Glutamatergic neuron (in vitro differentiated cells): ENCODE data around the gene MVD. TPM values are rescaled to one million over a fixed set of nuclear protein-coding genes. Genes with fewer than 3 reads are reported as not detected.

Experiments used
- DNase-seq: peaks from one replicate; pipeline ENCODE4 v3.0.0; 2022
- H3K27ac Mint-ChIP-seq: one replicate; pipeline ENCODE4 v1.8.0; 2020; ENCODE audit warnings: mild to moderate bottlenecking, mixed read lengths, inconsistent platforms; ENCODE audit not compliant: unreplicated experiment
- H3K27me3 Mint-ChIP-seq: one replicate; pipeline ENCODE4 v1.8.0; 2020; ENCODE audit warnings: mild to moderate bottlenecking, moderate library complexity, mixed read lengths, inconsistent platforms; ENCODE audit not compliant: unreplicated experiment
- H3K36me3 Mint-ChIP-seq: one replicate; pipeline ENCODE4 v1.8.0; 2020; ENCODE audit warnings: mild to moderate bottlenecking, mixed read lengths, inconsistent platforms; ENCODE audit not compliant: unreplicated experiment
- H3K4me1 Mint-ChIP-seq: one replicate; pipeline ENCODE4 v1.8.0; 2020; ENCODE audit warnings: mild to moderate bottlenecking, low read depth, mixed read lengths, inconsistent platforms; ENCODE audit not compliant: unreplicated experiment
- H3K4me3 Mint-ChIP-seq: one replicate; pipeline ENCODE4 v1.8.0; 2020; ENCODE audit warnings: mild to moderate bottlenecking, mixed read lengths, inconsistent platforms; ENCODE audit not compliant: unreplicated experiment
- H3K9me3 Mint-ChIP-seq: one replicate; pipeline ENCODE4 v1.8.0; 2020; ENCODE audit warnings: mild to moderate bottlenecking, moderate library complexity, mixed read lengths, inconsistent platforms; ENCODE audit not compliant: unreplicated experiment
- total RNA-seq: library from RNA; stranded (reverse); fragmentation: NEBNext Ultra II Directional; extraction: Animal tissue kit (Norgen Biotek cat#: 25700); gene quantifications from one replicate; pipeline ENCODE4 v1.2.1, GENCODE V29; 2021; ENCODE audit not compliant: unreplicated experiment
- TF ChIP-seq, protein P1 (sequence below): fragments of 200-600 bp; sonication (generic); IDR thresholded peaks from one replicate; pipeline ENCODE4 v1.5.0; 2021; ENCODE audit not compliant: partially characterized antibody, unreplicated experiment

Gene MVD
- total RNA-seq, 1 donor from 2014 or later: 227 TPM

DNA sequence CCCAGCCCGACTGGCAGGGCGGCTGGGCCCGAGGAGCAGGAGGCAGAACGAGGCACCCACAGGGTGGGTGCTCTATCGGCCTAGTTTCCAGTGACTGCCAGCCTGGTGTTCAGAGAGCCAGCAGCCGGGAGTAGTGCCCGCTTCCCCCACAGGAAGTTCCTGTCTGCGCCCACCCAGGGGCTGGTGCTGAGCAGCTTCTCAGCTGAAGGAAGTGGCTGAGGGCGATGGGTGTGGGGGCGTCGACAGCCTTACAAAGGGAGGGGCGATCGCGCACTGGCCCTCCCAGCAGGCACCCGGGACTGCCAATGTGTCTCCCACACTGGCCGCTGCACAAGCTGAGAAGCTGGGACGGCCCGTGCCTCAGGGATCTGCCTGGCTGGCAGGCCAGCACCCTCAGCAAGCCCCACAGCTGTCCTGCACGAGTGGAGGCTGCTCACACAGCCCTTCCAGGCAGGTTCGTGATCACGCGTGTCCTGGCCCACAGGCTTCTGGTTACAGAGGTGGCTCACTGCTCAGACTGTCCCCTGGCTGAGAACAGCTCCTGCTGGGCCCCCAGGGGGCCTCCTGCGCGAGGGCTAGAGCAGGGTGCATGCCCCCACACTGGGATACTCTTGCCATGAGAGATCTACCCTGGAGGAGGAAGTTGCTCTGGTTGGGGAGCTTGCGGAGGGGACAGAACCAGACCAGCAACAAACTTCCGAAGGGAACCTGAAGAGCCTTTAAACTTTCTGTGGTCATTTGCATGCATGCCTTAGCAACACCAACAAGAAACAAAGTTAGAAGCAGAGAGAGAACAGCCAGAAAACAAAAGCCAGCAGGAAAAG, 40.8 kb upstream of the MVD start:
- peaks cover 8% of the 10 kb centered on the region for H3K4me1 Mint-ChIP-seq
- TF ChIP-seq, protein P1, sequence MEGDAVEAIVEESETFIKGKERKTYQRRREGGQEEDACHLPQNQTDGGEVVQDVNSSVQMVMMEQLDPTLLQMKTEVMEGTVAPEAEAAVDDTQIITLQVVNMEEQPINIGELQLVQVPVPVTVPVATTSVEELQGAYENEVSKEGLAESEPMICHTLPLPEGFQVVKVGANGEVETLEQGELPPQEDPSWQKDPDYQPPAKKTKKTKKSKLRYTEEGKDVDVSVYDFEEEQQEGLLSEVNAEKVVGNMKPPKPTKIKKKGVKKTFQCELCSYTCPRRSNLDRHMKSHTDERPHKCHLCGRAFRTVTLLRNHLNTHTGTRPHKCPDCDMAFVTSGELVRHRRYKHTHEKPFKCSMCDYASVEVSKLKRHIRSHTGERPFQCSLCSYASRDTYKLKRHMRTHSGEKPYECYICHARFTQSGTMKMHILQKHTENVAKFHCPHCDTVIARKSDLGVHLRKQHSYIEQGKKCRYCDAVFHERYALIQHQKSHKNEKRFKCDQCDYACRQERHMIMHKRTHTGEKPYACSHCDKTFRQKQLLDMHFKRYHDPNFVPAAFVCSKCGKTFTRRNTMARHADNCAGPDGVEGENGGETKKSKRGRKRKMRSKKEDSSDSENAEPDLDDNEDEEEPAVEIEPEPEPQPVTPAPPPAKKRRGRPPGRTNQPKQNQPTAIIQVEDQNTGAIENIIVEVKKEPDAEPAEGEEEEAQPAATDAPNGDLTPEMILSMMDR: no peak
- peaks cover 4% of the 10 kb centered on the region for H3K9me3 Mint-ChIP-seq
- H3K4me3 Mint-ChIP-seq: peak overlapping the region; percentile 69
- peaks cover 3% of the 10 kb centered on the region for H3K27me3 Mint-ChIP-seq
- H3K27ac Mint-ChIP-seq: no peak overlapping the region
- no peak for DNase-seq
- H3K36me3 Mint-ChIP-seq: no peaks in the 10 kb centered on the region

DNA sequence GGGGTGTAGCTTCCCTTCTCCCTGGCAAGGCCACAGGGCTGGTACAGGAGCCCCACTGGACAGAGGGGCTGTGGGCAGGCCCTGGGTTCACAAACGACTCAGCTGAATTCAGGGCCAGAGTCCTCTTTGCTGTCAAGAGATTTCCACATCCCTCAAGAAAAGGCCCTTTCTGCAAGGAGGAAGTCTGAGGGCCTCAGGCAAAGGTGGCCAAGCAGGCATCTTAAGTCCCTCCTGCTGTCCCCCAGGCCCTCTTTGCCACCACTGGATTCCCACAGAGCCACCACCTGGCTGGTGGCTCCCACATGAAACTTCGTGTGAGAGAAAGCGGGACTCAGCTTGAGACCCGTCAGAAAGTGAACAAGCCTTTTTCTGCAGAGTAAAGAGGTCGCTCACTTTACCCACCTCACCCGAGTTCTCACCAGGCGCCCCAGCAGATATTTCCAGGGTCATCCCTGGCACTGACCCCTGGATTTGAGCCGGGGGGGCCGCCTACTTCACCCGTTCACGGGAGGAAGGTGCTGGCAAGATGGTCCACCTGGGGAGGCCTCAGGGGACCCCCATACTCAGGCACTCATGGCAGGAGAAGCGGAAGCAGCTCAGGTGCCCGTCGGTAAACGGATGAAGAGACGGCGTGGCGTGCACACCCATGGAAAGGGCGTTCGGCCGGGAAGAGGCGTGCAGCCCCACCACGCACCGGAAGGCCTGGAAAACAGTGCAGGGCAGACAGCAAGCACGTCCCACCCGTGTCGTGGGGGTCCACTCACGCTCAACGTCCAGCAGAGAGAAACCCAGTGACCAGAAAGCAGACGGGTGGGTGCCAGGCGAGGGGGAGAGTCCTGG, 39.7 kb upstream of the MVD start:
- H3K9me3 Mint-ChIP-seq: peaks cover 4% of the 10 kb centered on the region
- H3K27ac Mint-ChIP-seq: no peak overlapping the region
- no peak overlapping the region for H3K4me3 Mint-ChIP-seq
- peaks cover 8% of the 10 kb centered on the region for H3K4me1 Mint-ChIP-seq
- H3K27me3 Mint-ChIP-seq: peaks cover 3% of the 10 kb centered on the region
- TF ChIP-seq, protein P1: no peak
- H3K36me3 Mint-ChIP-seq: no peaks in the 10 kb centered on the region
- no peak for DNase-seq

DNA sequence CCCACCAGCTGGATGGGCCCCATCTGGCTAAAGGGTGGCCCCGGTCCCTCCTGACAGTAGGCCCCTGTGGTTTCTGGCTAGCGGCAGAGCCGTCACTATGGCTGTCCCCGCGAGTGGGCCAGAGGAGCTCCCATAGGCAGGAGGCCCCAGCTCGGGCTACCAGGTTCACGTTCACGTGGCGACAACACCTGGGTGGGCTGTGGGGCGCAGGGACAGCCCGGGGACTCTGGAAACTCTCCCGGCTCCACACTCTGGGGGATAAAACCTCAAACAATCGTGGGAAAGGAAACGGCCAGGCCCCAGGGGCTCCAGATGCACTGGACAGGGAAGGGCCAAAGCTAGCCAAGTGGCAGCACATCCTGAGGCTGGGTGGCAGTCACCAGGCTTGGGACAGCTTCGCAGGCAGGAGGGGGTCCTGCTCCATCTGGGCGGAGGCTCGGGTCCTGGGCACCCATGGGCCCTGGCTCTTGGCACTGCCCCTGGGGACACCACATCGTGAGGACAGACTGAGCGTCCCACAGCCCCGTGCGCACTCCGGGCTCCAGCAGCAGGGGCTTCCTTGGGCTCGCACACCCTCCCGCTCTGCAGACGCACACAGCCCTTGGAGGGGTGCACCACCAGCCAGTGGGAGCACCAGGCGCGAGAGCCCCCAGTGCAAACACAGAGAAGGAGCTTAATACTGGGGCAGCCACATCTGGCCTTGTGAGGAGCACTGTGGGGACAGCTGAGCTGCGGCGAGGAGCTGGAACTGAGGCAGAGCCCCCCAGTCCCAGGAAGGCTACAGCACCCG, 38.9 kb upstream of the MVD start:
- TF ChIP-seq, protein P1: no peak
- Mint-ChIP-seq H3K27me3 (peaks cover 3% of the 10 kb centered on the region), H3K36me3 (no peaks in the 10 kb centered on the region), H3K27ac (no peak overlapping the region), H3K9me3 (peaks cover 4% of the 10 kb centered on the region), H3K4me3 (no peak overlapping the region), H3K4me1 (peaks cover under 1% of the 10 kb centered on the region)
- DNase-seq: no peak

DNA sequence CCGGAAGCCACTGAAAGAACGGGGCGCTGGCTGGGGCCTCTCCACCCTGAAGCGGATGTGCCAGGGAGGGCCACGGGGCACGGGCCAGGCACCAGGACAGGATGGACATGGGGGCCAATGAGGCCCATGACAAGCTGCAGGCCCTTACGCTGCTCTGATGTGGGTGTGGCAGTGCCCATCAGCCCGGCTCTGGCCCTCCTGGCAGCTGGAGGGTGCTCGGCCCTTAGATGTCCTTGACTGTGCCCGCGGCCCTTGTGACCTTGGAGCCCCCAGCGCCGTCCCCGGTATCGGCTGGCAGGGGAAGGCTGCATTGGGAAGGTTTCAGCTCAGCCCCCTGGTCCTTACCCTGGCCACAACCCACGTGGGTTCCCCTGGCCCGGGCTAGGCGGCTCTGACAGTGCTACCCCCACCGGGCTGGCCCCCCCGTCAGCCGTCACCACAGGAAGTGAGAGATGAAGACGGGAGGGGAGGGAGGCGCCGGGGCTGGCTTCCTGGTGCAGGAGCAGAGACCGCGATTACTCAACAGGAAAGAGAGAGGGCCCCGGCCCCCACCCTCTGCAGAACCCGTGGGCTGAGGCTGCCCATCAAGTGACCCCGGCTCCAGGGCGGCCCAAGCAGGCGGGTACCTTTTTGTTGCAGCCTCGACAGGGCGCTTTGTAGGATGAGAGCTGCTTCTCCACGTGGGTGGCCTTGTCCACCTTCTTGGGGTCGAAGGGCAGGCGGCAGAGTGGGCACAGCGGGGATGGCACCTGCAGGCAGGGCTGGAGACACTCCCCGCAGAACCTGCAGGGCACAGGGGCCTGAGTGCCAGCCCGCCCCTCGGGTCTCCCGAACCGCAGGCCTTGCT, 38.0 kb upstream of the MVD start:
- Mint-ChIP-seq H3K4me1 (no peaks in the 10 kb centered on the region), H3K27ac (no peak overlapping the region), H3K27me3 (peaks cover 3% of the 10 kb centered on the region), H3K36me3 (no peaks in the 10 kb centered on the region), H3K9me3 (peaks cover 4% of the 10 kb centered on the region), H3K4me3 (no peak overlapping the region)
- no peak for DNase-seq
- TF ChIP-seq, protein P1: no peak
